IMR-90 (cell line): Measurements from ENCODE around the gene EHD4. TPM values are rescaled to one million over a fixed set of nuclear protein-coding genes. Genes with fewer than 3 reads are reported as not detected.

ENCODE experiments used
- ATAC-seq: fragments of 200-7000 bp; cut with Tn5 transposase; 2 replicates; pipeline ENCODE4 v1.9.1; 2020; ENCODE audit warnings: low read depth, mild to moderate bottlenecking, moderate library complexity
- BruUV-seq: library from RNA; stranded (reverse); fragments of 400-500 nt; replicated peaks from 2 replicates; lab custom pipeline; 2021; lab: Mats Ljungman, UMichigan
- CTCF ChIA-PET: fragments of 300-600 bp; formaldehyde crosslinking; extraction: SDS; loops from one replicate; lab custom pipeline; 2021; ENCODE audit warnings: antibody characterized with exemption; lab: Yijun Ruan, JAX
- POLR2A ChIA-PET: fragments of 300-600 bp; sonication (Branson Sonifier 250); formaldehyde crosslinking; loops from one replicate; lab custom pipeline; 2022; ENCODE audit warnings: antibody characterized with exemption; ENCODE audit not compliant: unreplicated experiment; lab: Charles Lee
- DNase-seq: peaks from one replicate; pipeline ENCODE4 v3.0.0; 2013
- H2AFZ ChIP-seq: replicated peaks from 2 replicates; pipeline ENCODE3; 2013; ENCODE audit warnings: low read length, mild to moderate bottlenecking; ENCODE audit not compliant: poor library complexity
- H2AK5ac ChIP-seq: 2 replicates; pipeline ENCODE4 v1.6.1; 2013; ENCODE audit warnings: low read depth, low read length, inconsistent platforms
- H2AK9ac ChIP-seq: replicated peaks from 2 replicates; pipeline ENCODE3; 2013; ENCODE audit warnings: mild to moderate bottlenecking, low read depth, low read length, moderate library complexity; ENCODE audit not compliant: poor library complexity
- H2BK120ac ChIP-seq: 2 replicates; pipeline ENCODE4 v1.6.1; 2013; ENCODE audit warnings: low read depth, low read length, inconsistent platforms
- H2BK15ac ChIP-seq: 3 replicates; pipeline ENCODE4 v1.6.1; 2013; ENCODE audit warnings: low read depth, low read length, inconsistent platforms
- H2BK20ac ChIP-seq: 2 replicates; pipeline ENCODE4 v1.6.1; 2013; ENCODE audit warnings: low read depth, mild to moderate bottlenecking, inconsistent platforms, low read length, moderate library complexity
- H2BK5ac ChIP-seq: 2 replicates; pipeline ENCODE4 v1.6.1; 2013; ENCODE audit warnings: mild to moderate bottlenecking, low read depth, low read length, inconsistent platforms; ENCODE audit not compliant: poor library complexity, severe bottlenecking
- H3K14ac ChIP-seq: replicated peaks from 2 replicates; pipeline ENCODE4 v1.6.1; 2013; ENCODE audit warnings: low read depth, low read length, inconsistent platforms
- H3K18ac ChIP-seq: 2 replicates; pipeline ENCODE4 v1.6.1; 2013; ENCODE audit warnings: low read depth, low read length, control low read depth
- H3K23ac ChIP-seq: 2 replicates; pipeline ENCODE4 v1.6.1; 2013; ENCODE audit warnings: low read depth, low read length, inconsistent platforms
- H3K27ac ChIP-seq: 2 replicates; pipeline ENCODE4 v1.5.1; 2013; ENCODE audit warnings: mild to moderate bottlenecking, control low read depth, low read length; ENCODE audit not compliant: insufficient read depth
- H3K27me3 ChIP-seq: 2 replicates; pipeline ENCODE4 v1.6.1; 2013; ENCODE audit warnings: low read length; ENCODE audit not compliant: control insufficient read depth, insufficient read depth
- H3K36me3 ChIP-seq: 2 replicates; pipeline ENCODE4 v1.6.1; 2013; ENCODE audit warnings: low read length, mixed read lengths; ENCODE audit not compliant: control insufficient read depth, insufficient read depth
- H3K4ac ChIP-seq: 2 replicates; pipeline ENCODE4 v1.6.1; 2013; ENCODE audit warnings: low read depth, low read length, inconsistent platforms
- H3K4me1 ChIP-seq: 2 replicates; pipeline ENCODE4 v1.6.1; 2013; ENCODE audit warnings: low read length, mixed read lengths; ENCODE audit not compliant: control insufficient read depth, insufficient read depth
- H3K4me2 ChIP-seq: 2 replicates; pipeline ENCODE4 v1.6.1; 2013; ENCODE audit warnings: low read depth, mild to moderate bottlenecking, control low read depth, low read length, moderate library complexity
- H3K4me3 ChIP-seq: 2 replicates; pipeline ENCODE4 v1.5.1; 2013; ENCODE audit warnings: low read depth, mild to moderate bottlenecking, control low read depth, low read length, moderate library complexity; ENCODE audit not compliant: insufficient read depth
- H3K56ac ChIP-seq: 2 replicates; pipeline ENCODE4 v1.6.1; 2013; ENCODE audit warnings: low read length, inconsistent platforms; ENCODE audit not compliant: insufficient read depth; ENCODE audit errors: extremely low read depth
- H3K79me1 ChIP-seq, 2 experiments: 2 replicates each; pipeline ENCODE4 v1.6.1; 2013; ENCODE audit warnings: low read length in 2 of 2, inconsistent platforms in 1 of 2, low read depth in 1 of 2
- H3K9ac ChIP-seq: 2 replicates; pipeline ENCODE4 v1.6.1; 2013; ENCODE audit warnings: low read depth, low read length, control low read depth
- H3K9me1 ChIP-seq: 2 replicates; pipeline ENCODE4 v1.6.1; 2013; ENCODE audit warnings: low read length, inconsistent platforms; ENCODE audit not compliant: insufficient read depth
- H3K9me3 ChIP-seq: 2 replicates; pipeline ENCODE4 v1.6.1; 2013; ENCODE audit warnings: low read length; ENCODE audit not compliant: control insufficient read depth, insufficient read depth
- H4K20me1 ChIP-seq: 2 replicates; pipeline ENCODE4 v1.6.1; 2013; ENCODE audit warnings: low read length, inconsistent platforms; ENCODE audit not compliant: insufficient read depth
- H4K5ac ChIP-seq: 2 replicates; pipeline ENCODE4 v1.6.1; 2013; ENCODE audit warnings: mild to moderate bottlenecking, low read depth, low read length, control low read depth
- H4K8ac ChIP-seq, 2 experiments: 2 replicates each; pipeline ENCODE4 v1.6.1; 2013; ENCODE audit warnings: low read depth in 2 of 2, low read length in 2 of 2, control low read depth in 1 of 2, inconsistent platforms in 1 of 2
- H4K91ac ChIP-seq: 2 replicates; pipeline ENCODE4 v1.6.1; 2013; ENCODE audit warnings: low read depth, low read length, inconsistent platforms; ENCODE audit not compliant: insufficient read depth
- CHD1 ChIP-seq: IDR thresholded peaks from 2 replicates; pipeline ENCODE4 v1.6.1; 2012; ENCODE audit warnings: low read depth, low read length, improper control_type of control experiment
- WGBS, 2 experiments: methylation state at CpG; one replicate each; pipeline versions ENCODE4 v1.1.5 to v1.1.7; 2013; ENCODE audit warnings: missing lambda C conversion rate in 2 of 2; ENCODE audit not compliant: insufficient read length in 1 of 2; ENCODE audit errors: extremely low coverage in 2 of 2; 5-methylcytosine and 5-hydroxymethylcytosine counted together
- dilution Hi-C: fragments of 300-500 bp; cut with HindIII; formaldehyde crosslinking; loops from one replicate; pipeline ENCODE4 v1.14.3; 2018; ENCODE audit warnings: low sequenced_read_pairs; ENCODE audit not compliant: unreplicated experiment
- in situ Hi-C: fragments of 300-500 bp; cut with MboI; formaldehyde crosslinking; loops from 3 replicates; pipeline ENCODE4 v1.14.3; 2019; ENCODE audit warnings: low sequenced_read_pairs, inconsistent platforms, mixed read lengths
- intact Hi-C: fragments of 100-400 bp; cut with micrococcal nuclease; formaldehyde crosslinking; loops from 2 replicates; pipeline ENCODE4 v1.10.0; 2022
- polyA plus RNA-seq, 3 experiments: library from polyadenylated mRNA; depleted of rRNA; stranded (reverse); fragments of >200 nt; gene quantifications; 2 replicates each; pipeline ENCODE4 v1.2.3, GENCODE V29; 2012; ENCODE audit warnings: low replicate concordance in 1 of 3
- total RNA-seq: library from RNA; depleted of rRNA; stranded (reverse); fragments of >200 nt; gene quantifications from 2 replicates; pipeline ENCODE4 v1.2.3, GENCODE V29; 2012

EHD4 gene
- total and polyA plus RNA-seq, 2 of the 4 experiments (the other 2 are of a cell fraction) = 21.0 to 29.0 TPM

GRCh38 chr15:41967506-41968206 lies 4.7 kb downstream of the EHD4 start:
- TF ChIP-seq CHD1 = no peak
- Histone ChIP-seq H3K4ac (peak overlapping the region; percentile 18; the same call in 1 of the 2 replicates), H4K91ac (no peak overlapping the region), H2BK120ac (no peak overlapping the region; the same call in 1 of the 2 replicates), H2BK15ac (no peak overlapping the region), H2AK5ac (no peak overlapping the region), H3K9me1 (peaks cover 15% of the 10 kb centered on the region), H3K79me1 (peaks cover 43 to 72% of the 10 kb centered on the region in 2 experiments), H2AFZ (no peak overlapping the region), H3K4me3 (no peak overlapping the region), H3K36me3 (no peaks in the 10 kb centered on the region), H3K56ac (no peak overlapping the region), H4K5ac (peak overlapping the region; percentile 73; the same call in 1 of the 2 replicates), H3K14ac (no peak overlapping the region; the same call in 1 of the 2 replicates), H3K27ac (peak overlapping the region; percentile 43; the same call in 1 of the 2 replicates), H3K4me1 (peaks cover 11% of the 10 kb centered on the region), H3K9me3 (no peaks in the 10 kb centered on the region), H4K20me1 (peaks cover 11% of the 10 kb centered on the region; the same call in 1 of the 2 replicates), H2AK9ac (no peak overlapping the region), H3K18ac (peak overlapping the region; percentile 50; the same call in 1 of the 2 replicates), H3K4me2 (peak overlapping the region; percentile 26; the same call in 1 of the 2 replicates), H4K8ac (peak overlapping the region in 1 of 2 experiments; percentile 31; a peak in 3 of 4 replicates), H2BK5ac (peak overlapping the region; percentile 63), H3K27me3 (no peaks in the 10 kb centered on the region), H3K23ac (no peak overlapping the region), H3K9ac (peak overlapping the region; percentile 51; the same call in 1 of the 2 replicates), H2BK20ac (no peak overlapping the region)
- DNase-seq = peak; percentile 36
- WGBS, 2 experiments = no CpG with 5 or more reads among the region's 4 CpGs
- intact Hi-C loops = no loop called here
- POLR2A ChIA-PET = no interaction called here
- ATAC-seq = no peak
- no TSS peak for BruUV-seq
- CTCF ChIA-PET = interaction anchor here (0.6 kb wide), 1 partner anchor 22 kb away, joined by 3 read pairs; no protein-coding TSS in a partner anchor
- in situ Hi-C loops = no loop called here
- dilution Hi-C loops = no loop called here
